ENCODE results near the gene TAS1R3. TPM values are rescaled to one million over a fixed set of nuclear protein-coding genes. Genes with fewer than 3 reads are reported as not detected.

Gene TAS1R3
- total RNA-seq, 1 donor from 2014 or later = 1.1 TPM

DNA sequence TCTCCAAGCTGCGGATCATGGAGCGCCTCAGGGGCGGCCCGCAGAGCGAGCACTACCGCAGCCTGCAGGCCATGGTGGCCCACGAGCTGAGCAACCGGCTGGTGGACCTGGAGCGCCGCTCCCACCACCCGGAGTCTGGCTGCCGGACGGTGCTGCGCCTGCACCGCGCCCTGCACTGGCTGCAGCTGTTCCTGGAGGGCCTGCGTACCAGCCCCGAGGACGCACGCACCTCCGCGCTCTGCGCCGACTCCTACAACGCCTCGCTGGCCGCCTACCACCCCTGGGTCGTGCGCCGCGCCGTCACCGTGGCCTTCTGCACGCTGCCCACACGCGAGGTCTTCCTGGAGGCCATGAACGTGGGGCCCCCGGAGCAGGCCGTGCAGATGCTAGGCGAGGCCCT, 3.8 kb upstream of the TAS1R3 start:
- peaks cover 5% of the 10 kb centered on the region for H3K4me1 Mint-ChIP-seq (ENCODE audit: low read depth)
- H3K27me3 Mint-ChIP-seq = no peaks in the 10 kb centered on the region
- H3K9me3 Mint-ChIP-seq (ENCODE audit: low read depth) = no peaks in the 10 kb centered on the region
- no peak overlapping the region for H3K27ac Mint-ChIP-seq
- H3K36me3 Mint-ChIP-seq (ENCODE audit: insufficient read depth) = no peaks in the 10 kb centered on the region
- DNase-seq (ENCODE audit: low spot score, unreplicated experiment) = no peak
- TF ChIP-seq, protein P1, sequence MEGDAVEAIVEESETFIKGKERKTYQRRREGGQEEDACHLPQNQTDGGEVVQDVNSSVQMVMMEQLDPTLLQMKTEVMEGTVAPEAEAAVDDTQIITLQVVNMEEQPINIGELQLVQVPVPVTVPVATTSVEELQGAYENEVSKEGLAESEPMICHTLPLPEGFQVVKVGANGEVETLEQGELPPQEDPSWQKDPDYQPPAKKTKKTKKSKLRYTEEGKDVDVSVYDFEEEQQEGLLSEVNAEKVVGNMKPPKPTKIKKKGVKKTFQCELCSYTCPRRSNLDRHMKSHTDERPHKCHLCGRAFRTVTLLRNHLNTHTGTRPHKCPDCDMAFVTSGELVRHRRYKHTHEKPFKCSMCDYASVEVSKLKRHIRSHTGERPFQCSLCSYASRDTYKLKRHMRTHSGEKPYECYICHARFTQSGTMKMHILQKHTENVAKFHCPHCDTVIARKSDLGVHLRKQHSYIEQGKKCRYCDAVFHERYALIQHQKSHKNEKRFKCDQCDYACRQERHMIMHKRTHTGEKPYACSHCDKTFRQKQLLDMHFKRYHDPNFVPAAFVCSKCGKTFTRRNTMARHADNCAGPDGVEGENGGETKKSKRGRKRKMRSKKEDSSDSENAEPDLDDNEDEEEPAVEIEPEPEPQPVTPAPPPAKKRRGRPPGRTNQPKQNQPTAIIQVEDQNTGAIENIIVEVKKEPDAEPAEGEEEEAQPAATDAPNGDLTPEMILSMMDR (IDR thresholded peaks at IDR 0.05; ENCODE audit: unreplicated experiment) = no peak
- H3K4me3 Mint-ChIP-seq (ENCODE audit: low read depth) = no peak overlapping the region

DNA sequence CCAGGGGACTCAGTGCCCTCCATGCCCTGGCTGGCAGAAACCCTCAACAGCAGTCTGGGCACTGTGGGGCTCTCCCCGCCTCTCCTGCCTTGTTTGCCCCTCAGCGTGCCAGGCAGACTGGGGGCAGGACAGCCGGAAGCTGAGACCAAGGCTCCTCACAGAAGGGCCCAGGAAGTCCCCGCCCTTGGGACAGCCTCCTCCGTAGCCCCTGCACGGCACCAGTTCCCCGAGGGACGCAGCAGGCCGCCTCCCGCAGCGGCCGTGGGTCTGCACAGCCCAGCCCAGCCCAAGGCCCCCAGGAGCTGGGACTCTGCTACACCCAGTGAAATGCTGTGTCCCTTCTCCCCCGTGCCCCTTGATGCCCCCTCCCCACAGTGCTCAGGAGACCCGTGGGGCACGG, 2.8 kb upstream of the TAS1R3 start:
- no peak overlapping the region for H3K4me3 Mint-ChIP-seq (ENCODE audit: low read depth)
- no peaks in the 10 kb centered on the region for H3K27me3 Mint-ChIP-seq
- no peaks in the 10 kb centered on the region for H3K36me3 Mint-ChIP-seq (ENCODE audit: insufficient read depth)
- no peaks in the 10 kb centered on the region for H3K9me3 Mint-ChIP-seq (ENCODE audit: low read depth)
- H3K27ac Mint-ChIP-seq = no peak overlapping the region
- no peak for DNase-seq (ENCODE audit: low spot score, unreplicated experiment)
- H3K4me1 Mint-ChIP-seq (ENCODE audit: low read depth) = peaks cover 4% of the 10 kb centered on the region
- TF ChIP-seq, protein P1 (IDR thresholded peaks at IDR 0.05; ENCODE audit: unreplicated experiment) = no peak

DNA sequence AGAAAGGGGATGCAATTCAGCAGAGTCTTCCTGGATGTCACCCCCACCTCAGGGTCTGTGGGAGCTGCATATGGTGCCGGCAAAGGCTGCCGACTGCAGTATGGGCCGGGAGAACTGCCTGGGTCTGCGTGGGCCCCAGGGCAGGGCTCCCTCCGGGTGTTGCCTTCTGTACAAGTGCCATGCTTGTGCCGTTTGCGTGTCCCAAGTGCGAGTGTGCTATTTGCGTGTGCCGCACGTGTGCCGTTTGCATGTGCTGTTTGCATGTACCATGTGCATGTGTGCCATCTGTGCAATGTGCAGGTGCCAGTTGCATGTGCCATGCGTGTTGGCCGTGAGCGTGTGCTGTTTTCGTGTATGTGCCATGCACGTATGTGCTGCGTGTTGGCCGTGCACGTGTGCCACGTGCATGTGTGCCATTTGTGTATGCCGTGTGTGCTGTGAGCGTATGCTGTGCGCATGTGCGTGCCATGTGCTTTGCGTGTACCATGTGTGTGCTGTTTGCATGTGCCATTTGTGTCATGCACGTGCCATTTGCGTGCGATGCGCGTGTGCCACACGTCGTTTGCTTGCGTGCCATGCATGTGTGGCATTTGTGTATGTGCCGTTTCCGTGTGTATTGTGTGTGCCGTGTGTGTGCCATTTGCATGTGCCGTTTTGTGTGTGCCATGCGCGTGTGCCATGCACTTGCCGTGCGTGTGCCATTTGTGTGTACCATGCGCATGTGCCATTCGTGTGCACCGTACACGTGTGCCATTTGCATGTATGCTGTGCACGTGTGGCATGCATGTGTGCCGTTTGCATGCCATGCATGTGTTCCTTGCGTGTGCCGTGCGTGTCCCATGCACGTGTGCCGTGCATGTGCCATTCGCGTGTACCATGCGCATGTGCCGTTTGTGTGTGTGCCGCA, 1.5 kb upstream of the TAS1R3 start:
- no peak overlapping the region for H3K4me3 Mint-ChIP-seq (ENCODE audit: low read depth)
- no peaks in the 10 kb centered on the region for H3K36me3 Mint-ChIP-seq (ENCODE audit: insufficient read depth)
- DNase-seq (ENCODE audit: low spot score, unreplicated experiment) = no peak
- TF ChIP-seq, protein P1 (IDR thresholded peaks at IDR 0.05; ENCODE audit: unreplicated experiment) = no peak
- no peak overlapping the region for H3K27ac Mint-ChIP-seq
- H3K4me1 Mint-ChIP-seq (ENCODE audit: low read depth) = no peaks in the 10 kb centered on the region
- no peaks in the 10 kb centered on the region for H3K9me3 Mint-ChIP-seq (ENCODE audit: low read depth)
- H3K27me3 Mint-ChIP-seq = no peaks in the 10 kb centered on the region

DNA sequence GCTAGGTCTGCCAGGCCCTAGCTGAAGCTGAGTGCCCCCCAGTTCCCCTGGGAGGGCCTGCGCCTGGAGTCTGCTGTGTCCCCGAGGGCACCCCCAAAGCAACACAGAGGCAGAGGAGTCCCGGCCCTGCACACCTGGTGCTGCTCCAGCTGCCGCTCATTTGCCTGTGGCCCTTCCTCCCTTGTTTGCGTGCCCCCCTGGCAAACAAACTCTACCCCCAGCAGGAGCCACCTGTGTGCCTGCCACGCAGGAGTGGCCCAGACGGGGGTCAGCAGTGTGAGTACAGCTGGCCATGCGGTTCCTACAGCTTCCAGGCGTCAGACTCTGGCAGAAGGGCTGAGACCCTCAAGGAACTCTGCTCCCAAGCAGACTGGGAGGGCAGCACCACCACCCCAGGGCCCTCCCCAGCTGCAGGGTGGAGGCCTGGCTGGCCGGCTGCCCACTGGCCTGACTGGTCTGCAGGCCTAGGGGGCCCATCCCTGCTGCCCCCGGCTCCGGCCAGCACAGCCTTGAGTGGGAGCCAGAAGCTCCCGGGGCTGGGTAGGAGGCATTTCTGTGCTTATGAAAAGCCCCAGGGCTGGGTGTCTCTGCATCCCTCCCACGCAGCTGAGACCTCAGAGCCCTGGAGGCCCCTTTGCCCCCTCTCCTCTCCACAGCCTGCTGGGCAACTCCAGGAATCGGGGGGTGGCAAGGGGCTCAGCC, 563 bp upstream of the TAS1R3 start:
- H3K9me3 Mint-ChIP-seq (ENCODE audit: low read depth) = no peaks in the 10 kb centered on the region
- no peaks in the 10 kb centered on the region for H3K27me3 Mint-ChIP-seq
- no peak overlapping the region for H3K4me3 Mint-ChIP-seq (ENCODE audit: low read depth)
- TF ChIP-seq, protein P1 (IDR thresholded peaks at IDR 0.05; ENCODE audit: unreplicated experiment) = no peak
- no peaks in the 10 kb centered on the region for H3K36me3 Mint-ChIP-seq (ENCODE audit: insufficient read depth)
- H3K4me1 Mint-ChIP-seq (ENCODE audit: low read depth) = no peaks in the 10 kb centered on the region
- H3K27ac Mint-ChIP-seq = no peak overlapping the region
- DNase-seq (ENCODE audit: low spot score, unreplicated experiment) = no peak

DNA sequence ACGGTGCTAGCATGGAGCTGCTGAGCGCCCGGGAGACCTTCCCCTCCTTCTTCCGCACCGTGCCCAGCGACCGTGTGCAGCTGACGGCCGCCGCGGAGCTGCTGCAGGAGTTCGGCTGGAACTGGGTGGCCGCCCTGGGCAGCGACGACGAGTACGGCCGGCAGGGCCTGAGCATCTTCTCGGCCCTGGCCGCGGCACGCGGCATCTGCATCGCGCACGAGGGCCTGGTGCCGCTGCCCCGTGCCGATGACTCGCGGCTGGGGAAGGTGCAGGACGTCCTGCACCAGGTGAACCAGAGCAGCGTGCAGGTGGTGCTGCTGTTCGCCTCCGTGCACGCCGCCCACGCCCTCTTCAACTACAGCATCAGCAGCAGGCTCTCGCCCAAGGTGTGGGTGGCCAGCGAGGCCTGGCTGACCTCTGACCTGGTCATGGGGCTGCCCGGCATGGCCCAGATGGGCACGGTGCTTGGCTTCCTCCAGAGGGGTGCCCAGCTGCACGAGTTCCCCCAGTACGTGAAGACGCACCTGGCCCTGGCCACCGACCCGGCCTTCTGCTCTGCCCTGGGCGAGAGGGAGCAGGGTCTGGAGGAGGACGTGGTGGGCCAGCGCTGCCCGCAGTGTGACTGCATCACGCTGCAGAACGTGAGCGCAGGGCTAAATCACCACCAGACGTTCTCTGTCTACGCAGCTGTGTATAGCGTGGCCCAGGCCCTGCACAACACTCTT, 1.1 kb downstream of the TAS1R3 start:
- Mint-ChIP-seq H3K27ac (no peak overlapping the region), H3K36me3 (ENCODE audit: insufficient read depth) (no peaks in the 10 kb centered on the region), H3K4me3 (ENCODE audit: low read depth) (no peak overlapping the region), H3K4me1 (ENCODE audit: low read depth) (no peaks in the 10 kb centered on the region), H3K9me3 (ENCODE audit: low read depth) (no peaks in the 10 kb centered on the region), H3K27me3 (no peaks in the 10 kb centered on the region)
- DNase-seq (ENCODE audit: low spot score, unreplicated experiment) = no peak
- TF ChIP-seq, protein P1 (IDR thresholded peaks at IDR 0.05; ENCODE audit: unreplicated experiment) = no peak
